PC-9 (cell line): Measurements from ENCODE around the gene MRPS18B. TPM values are rescaled to one million over a fixed set of nuclear protein-coding genes. Genes with fewer than 3 reads are reported as not detected.
A peak's percentile ranks its signal among the peaks of the same experiment; 100 is the strongest.

Experiments
- BruUV-seq: library from RNA; stranded (reverse); fragments of 400-500 nt; replicated peaks from 2 replicates; lab custom pipeline; 2021; lab: Mats Ljungman, UMichigan
- CTCF ChIA-PET: fragments of 300-600 bp; sonication (Branson Sonifier 250); formaldehyde crosslinking; loops from one replicate; lab custom pipeline; 2022; ENCODE audit warnings: antibody characterized with exemption; lab: Charles Lee
- POLR2A ChIA-PET: fragments of 300-600 bp; sonication (Branson Sonifier 250); formaldehyde crosslinking; loops from one replicate; lab custom pipeline; 2022; ENCODE audit warnings: antibody characterized with exemption; ENCODE audit not compliant: unreplicated experiment; lab: Charles Lee
- DNase-seq, 2 experiments: peaks; one replicate each; pipeline versions ENCODE4 v3.0.0 to v3.0.0-alpha.2; 2015 to 2022; ENCODE audit warnings: mixed read lengths in 1 of 2
- H2AFZ ChIP-seq: fragments of 200-600 bp; sonication (generic); 2 replicates; pipeline ENCODE4 v1.8.1; 2017; ENCODE audit warnings: antibody characterized with exemption
- H3F3A ChIP-seq: fragments of 200-600 bp; sonication (generic); 2 replicates; pipeline ENCODE4 v1.8.1; 2017; ENCODE audit warnings: antibody characterized with exemption, mild to moderate bottlenecking, low read depth; ENCODE audit not compliant: insufficient read depth
- H3K27ac ChIP-seq: fragments of 200-600 bp; sonication (generic); 2 replicates; pipeline ENCODE4 v1.6.1; 2016; ENCODE audit warnings: mixed run types
- H3K27me3 ChIP-seq: fragments of 200-600 bp; sonication (generic); 2 replicates; pipeline ENCODE4 v1.6.1; 2016; ENCODE audit warnings: low read depth, mixed run types; ENCODE audit not compliant: insufficient read depth
- H3K36me3 ChIP-seq: fragments of 200-600 bp; sonication (generic); 2 replicates; pipeline ENCODE4 v1.6.1; 2016; ENCODE audit warnings: low read depth, mixed run types
- H3K4me1 ChIP-seq: fragments of 200-600 bp; sonication (generic); replicated peaks from 2 replicates; pipeline ENCODE4 v1.6.1; 2016; ENCODE audit warnings: mixed run types; ENCODE audit not compliant: insufficient read depth
- H3K4me2 ChIP-seq: fragments of 200-600 bp; sonication (generic); 2 replicates; pipeline ENCODE4 v1.6.1; 2017; ENCODE audit warnings: mixed run types
- H3K4me3 ChIP-seq: fragments of 200-600 bp; sonication (generic); 2 replicates; pipeline ENCODE4 v1.6.1; 2016; ENCODE audit warnings: mixed run types
- H3K79me2 ChIP-seq: fragments of 200-600 bp; sonication (generic); 2 replicates; pipeline ENCODE4 v1.6.1; 2017; ENCODE audit warnings: low read depth, mixed run types
- H3K9me2 ChIP-seq: fragments of 200-600 bp; sonication (generic); 2 replicates; pipeline ENCODE4 v1.8.1; 2017; ENCODE audit warnings: mild to moderate bottlenecking; ENCODE audit not compliant: insufficient read depth
- H3K9me3 ChIP-seq: fragments of 200-600 bp; sonication (generic); 2 replicates; pipeline ENCODE4 v1.8.1; 2016; ENCODE audit warnings: low read depth; ENCODE audit not compliant: insufficient read depth
- H4K20me1 ChIP-seq: fragments of 200-600 bp; sonication (generic); 2 replicates; pipeline ENCODE4 v1.8.1; 2017; ENCODE audit not compliant: insufficient read depth
- EZH2 ChIP-seq: fragments of 200-600 bp; sonication (generic); IDR thresholded peaks from 2 replicates; pipeline ENCODE4 v1.8.0; 2017; ENCODE audit warnings: antibody characterized with exemption, low read depth
- intact Hi-C: fragments of 100-400 bp; cut with micrococcal nuclease; formaldehyde crosslinking; loops from one replicate; pipeline ENCODE4 v1.10.0; 2022; ENCODE audit not compliant: unreplicated experiment
- total RNA-seq: library from RNA; stranded (reverse); gene quantifications from 2 replicates; pipeline ENCODE4 v1.2.3, GENCODE V29; 2021
- TF ChIP-seq, protein P1 (sequence below): fragments of 200-600 bp; sonication (generic); conservative IDR thresholded peaks from 2 replicates; pipeline ENCODE4 v1.6.1; 2017; ENCODE audit warnings: mixed run types, antibody characterized with exemption, mild to moderate bottlenecking, moderate library complexity

Gene MRPS18B
- total RNA-seq, 1 experiment from 2014 or later, result 86.8 TPM

GRCh38 chr6:30570740-30571074 lies 46.9 kb upstream of the MRPS18B start:
- peak overlapping the region; percentile 99 for H2AFZ ChIP-seq
- H3K27me3 ChIP-seq, result no peaks in the 10 kb centered on the region
- peaks cover 19% of the 10 kb centered on the region; the same call in 1 of the 2 replicates for H3F3A ChIP-seq
- peaks cover 33% of the 10 kb centered on the region for H3K4me1 ChIP-seq
- H3K4me3 ChIP-seq, result peak overlapping the region; percentile 80
- TF ChIP-seq, protein P1, sequence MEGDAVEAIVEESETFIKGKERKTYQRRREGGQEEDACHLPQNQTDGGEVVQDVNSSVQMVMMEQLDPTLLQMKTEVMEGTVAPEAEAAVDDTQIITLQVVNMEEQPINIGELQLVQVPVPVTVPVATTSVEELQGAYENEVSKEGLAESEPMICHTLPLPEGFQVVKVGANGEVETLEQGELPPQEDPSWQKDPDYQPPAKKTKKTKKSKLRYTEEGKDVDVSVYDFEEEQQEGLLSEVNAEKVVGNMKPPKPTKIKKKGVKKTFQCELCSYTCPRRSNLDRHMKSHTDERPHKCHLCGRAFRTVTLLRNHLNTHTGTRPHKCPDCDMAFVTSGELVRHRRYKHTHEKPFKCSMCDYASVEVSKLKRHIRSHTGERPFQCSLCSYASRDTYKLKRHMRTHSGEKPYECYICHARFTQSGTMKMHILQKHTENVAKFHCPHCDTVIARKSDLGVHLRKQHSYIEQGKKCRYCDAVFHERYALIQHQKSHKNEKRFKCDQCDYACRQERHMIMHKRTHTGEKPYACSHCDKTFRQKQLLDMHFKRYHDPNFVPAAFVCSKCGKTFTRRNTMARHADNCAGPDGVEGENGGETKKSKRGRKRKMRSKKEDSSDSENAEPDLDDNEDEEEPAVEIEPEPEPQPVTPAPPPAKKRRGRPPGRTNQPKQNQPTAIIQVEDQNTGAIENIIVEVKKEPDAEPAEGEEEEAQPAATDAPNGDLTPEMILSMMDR, result no peak
- no peak for TF ChIP-seq EZH2
- H3K36me3 ChIP-seq, result peaks cover 15% of the 10 kb centered on the region; the same call in 1 of the 2 replicates
- H4K20me1 ChIP-seq, result peaks cover 40% of the 10 kb centered on the region
- 0 out of 2 replicates have a peak overlapping the region, but pooled peaks have one; percentile 49 for H3K27ac ChIP-seq
- H3K4me2 ChIP-seq, result peak overlapping the region; percentile 96
- peaks cover 42% of the 10 kb centered on the region for H3K79me2 ChIP-seq
- DNase-seq, result no peak
- intact Hi-C loops, result loop anchor here (1.0 to 2.0 kb wide), 3 partner anchors 14 to 46 kb away; partner anchors contain the start of genes GNL1, MRPS18B and PPP1R10
- H3K9me2 ChIP-seq, result no peaks in the 10 kb centered on the region
- POLR2A ChIA-PET, result interaction anchor here (0.6 to 1.9 kb wide), 2 partner anchors 20 to 58 kb away, joined by 6 to 14 read pairs; no protein-coding TSS in a partner anchor
- H3K9me3 ChIP-seq, result no peaks in the 10 kb centered on the region
- CTCF ChIA-PET, result no interaction called here
- BruUV-seq, result TSS peak; percentile 84

DNA sequence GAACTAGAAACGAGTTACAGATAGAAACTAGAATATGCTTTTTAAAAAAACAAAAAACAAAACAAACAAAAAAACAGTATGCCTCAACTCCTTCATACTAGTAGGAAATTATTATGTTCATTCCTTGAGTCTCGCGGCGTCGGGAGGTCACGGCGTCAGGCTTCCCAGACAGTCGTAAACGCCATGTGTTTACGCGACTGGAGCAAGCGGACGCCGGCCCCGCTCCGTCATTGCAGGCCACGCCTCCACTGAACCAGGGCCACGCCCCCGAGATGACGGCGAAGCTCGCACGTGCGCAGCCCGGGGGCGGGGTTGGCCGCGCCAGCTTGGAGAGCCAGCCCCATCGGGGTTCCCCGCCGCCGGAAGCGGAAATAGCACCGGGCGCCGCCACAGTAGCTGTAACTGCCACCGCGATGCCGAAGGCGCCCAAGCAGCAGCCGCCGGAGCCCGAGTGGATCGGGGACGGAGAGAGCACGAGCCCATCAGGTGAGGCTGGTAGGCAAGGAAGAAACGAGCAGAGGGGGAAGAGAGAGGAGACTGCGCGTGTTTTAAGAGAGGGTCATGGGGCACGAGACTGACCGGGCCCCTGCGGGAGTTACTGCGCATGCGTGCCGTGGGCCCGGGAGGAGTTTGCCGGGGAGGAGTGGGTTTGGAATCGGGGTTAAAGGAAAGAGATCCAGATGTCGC lies 46.4 kb upstream of the MRPS18B start, which contains the start of gene ABCF1:
Gene ABCF1 (plus strand): TSS at position 368 of the 687 bp plus-strand sequence. CDS start 46 bp downstream, at position 414.
- Histone ChIP-seq H3K4me2 (peak within 1 kb of the TSS; percentile 96), H3K9me3 (no peaks in the 10 kb centered on the region), H3K79me2 (peaks cover 46% of the 10 kb centered on the region), H3K4me3 (peak within 1 kb of the TSS; percentile 80), H3K27ac (peak within 1 kb of the TSS; percentile 49), H3K36me3 (peaks cover 15% of the 10 kb centered on the region; the same call in 1 of the 2 replicates), H3K9me2 (no peaks in the 10 kb centered on the region), H3F3A (peaks cover 14% of the 10 kb centered on the region; the same call in 1 of the 2 replicates), H3K4me1 (peaks cover 33% of the 10 kb centered on the region), H2AFZ (peak within 1 kb of the TSS; percentile 99), H3K27me3 (no peaks in the 10 kb centered on the region), H4K20me1 (peaks cover 43% of the 10 kb centered on the region)
- POLR2A ChIA-PET, result interaction anchor here (0.6 to 1.9 kb wide), 6 partner anchors 14 to 127 kb away, joined by 3 to 14 read pairs (median 4); partner anchors contain the start of gene PRR3
- no TSS peak for BruUV-seq
- no peak for TF ChIP-seq EZH2
- TF ChIP-seq, protein P1, result no peak
- CTCF ChIA-PET, result interaction anchor here (0.6 to 0.7 kb wide), 2 partner anchors 9 to 19 kb away, joined by 3 to 4 read pairs; no protein-coding TSS in a partner anchor
- DNase-seq, result peak; percentile 85 to 99
- intact Hi-C loops, result loop anchor here (1.0 to 2.0 kb wide), 3 partner anchors 15 to 46 kb away; partner anchors contain the start of genes GNL1, MRPS18B and PPP1R10

DNA sequence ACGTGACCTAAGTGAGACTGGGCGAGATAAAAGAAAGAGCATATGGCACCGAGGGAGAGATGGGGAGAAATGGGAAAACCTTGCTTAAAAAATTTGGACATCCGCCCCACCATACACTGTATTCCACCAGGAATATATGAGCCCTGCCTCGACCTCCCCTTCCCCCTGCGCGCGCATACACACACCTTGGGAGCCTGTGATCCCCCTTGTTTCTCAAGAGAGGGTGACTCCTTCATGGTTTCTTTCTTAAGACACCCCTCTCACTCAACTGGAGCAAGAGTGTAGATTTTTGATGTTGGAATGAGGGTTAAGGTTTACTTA lies 45.9 kb upstream of the MRPS18B start:
- Histone ChIP-seq H3K4me2 (peak overlapping the region; percentile 96), H2AFZ (peak overlapping the region; percentile 77), H4K20me1 (peaks cover 43% of the 10 kb centered on the region), H3K27me3 (no peaks in the 10 kb centered on the region), H3K4me3 (peak overlapping the region; percentile 80), H3K36me3 (peaks cover 15% of the 10 kb centered on the region; the same call in 1 of the 2 replicates), H3K27ac (peak overlapping the region; percentile 49; the same call in 1 of the 2 replicates), H3K9me3 (no peaks in the 10 kb centered on the region), H3K4me1 (peaks cover 33% of the 10 kb centered on the region), H3F3A (peaks cover 14% of the 10 kb centered on the region; the same call in 1 of the 2 replicates), H3K79me2 (peaks cover 50% of the 10 kb centered on the region), H3K9me2 (no peaks in the 10 kb centered on the region)
- POLR2A ChIA-PET, result interaction anchor here (0.6 to 1.9 kb wide), 5 partner anchors 15 to 127 kb away, joined by 3 to 11 read pairs (median 3); partner anchors contain the start of gene PRR3
- TF ChIP-seq, protein P1, result no peak
- TF ChIP-seq EZH2, result no peak
- TSS peak; percentile 68 for BruUV-seq
- CTCF ChIA-PET, result interaction anchor here (0.6 to 0.7 kb wide), 2 partner anchors 10 to 19 kb away, joined by 3 to 4 read pairs; no protein-coding TSS in a partner anchor
- intact Hi-C loops, result loop anchor here (1.0 to 2.0 kb wide), 3 partner anchors 15 to 45 kb away; partner anchors contain the start of genes GNL1, MRPS18B and PPP1R10
- no peak for DNase-seq
